Mononuclear cell (primary cell): ENCODE results near the gene TOP1. TPM values are rescaled to one million over a fixed set of nuclear protein-coding genes. Genes with fewer than 3 reads are reported as not detected.

Source experiments
- H3K27me3 ChIP-seq: 2 replicates; pipeline ENCODE4 v1.6.0; 2011; ENCODE audit warnings: low read length, control low read depth; ENCODE audit not compliant: insufficient read depth
- H3K4me1 ChIP-seq: 2 replicates; pipeline ENCODE4 v1.5.1; 2011; ENCODE audit warnings: mild to moderate bottlenecking, low read length, control low read depth; ENCODE audit not compliant: insufficient read depth
- H3K4me3 ChIP-seq: 2 replicates; pipeline ENCODE4 v1.5.1; 2011; ENCODE audit warnings: mild to moderate bottlenecking, low read length, moderate library complexity
- H3K9me3 ChIP-seq: 2 replicates; pipeline ENCODE4 v1.5.1; 2011; ENCODE audit warnings: low read depth, mild to moderate bottlenecking, control low read depth, low read length
- total RNA-seq: library from RNA; depleted of rRNA; stranded (reverse); fragments of >200 nt; gene quantifications from one replicate; pipeline ENCODE4 v1.2.3, GENCODE V29; 2012

TOP1 gene
- total RNA-seq, 1 donor: 26.2 TPM

- Histone ChIP-seq H3K9me3 (no peaks in the 10 kb centered on the region), H3K4me1 (peaks cover 46% of the 10 kb centered on the region), H3K27me3 (no peaks in the 10 kb centered on the region), H3K4me3 (no peak overlapping the region)
Observed at GRCh38 chr20:41054070-41054846, 25.6 kb downstream of the TOP1 start.

- no peaks in the 10 kb centered on the region for H3K9me3 ChIP-seq
- H3K4me1 ChIP-seq: peaks cover 41% of the 10 kb centered on the region
- H3K27me3 ChIP-seq: no peaks in the 10 kb centered on the region
- H3K4me3 ChIP-seq: no peak overlapping the region
Observed at GRCh38 chr20:41054847-41055230, 26.2 kb downstream of the TOP1 start.

GRCh38 chr20:41055679-41056078, 27.1 kb downstream of the TOP1 start:
- Histone ChIP-seq H3K9me3 (no peaks in the 10 kb centered on the region), H3K4me3 (no peak overlapping the region), H3K27me3 (no peaks in the 10 kb centered on the region), H3K4me1 (peaks cover 32% of the 10 kb centered on the region)

GRCh38 chr20:41057999-41058673, 29.5 kb downstream of the TOP1 start:
- H3K27me3 ChIP-seq: no peaks in the 10 kb centered on the region
- no peak overlapping the region for H3K4me3 ChIP-seq
- peaks cover 9% of the 10 kb centered on the region for H3K4me1 ChIP-seq
- H3K9me3 ChIP-seq: no peaks in the 10 kb centered on the region

- Histone ChIP-seq H3K4me1 (peaks cover 8% of the 10 kb centered on the region), H3K4me3 (no peak overlapping the region), H3K27me3 (no peaks in the 10 kb centered on the region), H3K9me3 (no peaks in the 10 kb centered on the region)
Observed at GRCh38 chr20:41058674-41059635, 30.3 kb downstream of the TOP1 start.

- no peak overlapping the region for H3K4me3 ChIP-seq
Observed at GRCh38 chr20:41061155-41061554, 32.5 kb downstream of the TOP1 start.

GRCh38 chr20:41063442-41063841, 34.8 kb downstream of the TOP1 start:
- Histone ChIP-seq H3K4me1 (peaks cover 1% of the 10 kb centered on the region), H3K27me3 (no peaks in the 10 kb centered on the region), H3K9me3 (no peaks in the 10 kb centered on the region), H3K4me3 (no peak overlapping the region)

More at GRCh38 chr20:41061155-41061554, 32.5 kb downstream of the TOP1 start:
- H3K27me3 ChIP-seq: no peaks in the 10 kb centered on the region
- H3K4me1 ChIP-seq: peaks cover 8% of the 10 kb centered on the region
- H3K9me3 ChIP-seq: no peaks in the 10 kb centered on the region

GRCh38 chr20:41064377-41064776, 35.8 kb downstream of the TOP1 start:
- Histone ChIP-seq H3K27me3 (no peaks in the 10 kb centered on the region), H3K4me1 (no peaks in the 10 kb centered on the region)

GRCh38 chr20:41065716-41066115, 37.1 kb downstream of the TOP1 start:
- H3K27me3 ChIP-seq: no peaks in the 10 kb centered on the region
- H3K4me3 ChIP-seq: no peak overlapping the region
- H3K9me3 ChIP-seq: no peaks in the 10 kb centered on the region
- no peaks in the 10 kb centered on the region for H3K4me1 ChIP-seq

More at GRCh38 chr20:41064377-41064776, 35.8 kb downstream of the TOP1 start:
- Histone ChIP-seq H3K4me3 (no peak overlapping the region), H3K9me3 (no peaks in the 10 kb centered on the region)

GRCh38 chr20:41068806-41069205, 40.2 kb downstream of the TOP1 start:
- Histone ChIP-seq H3K27me3 (no peaks in the 10 kb centered on the region), H3K4me3 (no peak overlapping the region), H3K4me1 (peaks cover 9% of the 10 kb centered on the region), H3K9me3 (no peaks in the 10 kb centered on the region)

GRCh38 chr20:41072190-41072863, 43.7 kb downstream of the TOP1 start:
- H3K27me3 ChIP-seq: no peaks in the 10 kb centered on the region
- H3K9me3 ChIP-seq: no peaks in the 10 kb centered on the region
- H3K4me1 ChIP-seq: peaks cover 9% of the 10 kb centered on the region
- no peak overlapping the region for H3K4me3 ChIP-seq

GRCh38 chr20:41072915-41073314, 44.3 kb downstream of the TOP1 start:
- no peaks in the 10 kb centered on the region for H3K9me3 ChIP-seq
- peaks cover 12% of the 10 kb centered on the region for H3K4me1 ChIP-seq
- no peak overlapping the region for H3K4me3 ChIP-seq
- no peaks in the 10 kb centered on the region for H3K27me3 ChIP-seq

GRCh38 chr20:41074441-41074840, 45.8 kb downstream of the TOP1 start:
- H3K4me3 ChIP-seq: no peak overlapping the region
- no peaks in the 10 kb centered on the region for H3K9me3 ChIP-seq
- H3K27me3 ChIP-seq: no peaks in the 10 kb centered on the region
- H3K4me1 ChIP-seq: peaks cover 12% of the 10 kb centered on the region

GRCh38 chr20:41076776-41077175, 48.2 kb downstream of the TOP1 start:
- H3K27me3 ChIP-seq: no peaks in the 10 kb centered on the region
- H3K9me3 ChIP-seq: no peaks in the 10 kb centered on the region
- peaks cover 12% of the 10 kb centered on the region for H3K4me1 ChIP-seq
- no peak overlapping the region for H3K4me3 ChIP-seq
